Keratinocyte (primary cell): ENCODE results near the gene INAVA.

Experiments used
- EZH2 ChIP-seq: IDR thresholded peaks from one replicate; pipeline ENCODE4 v1.6.1; 2012; ENCODE audit warnings: inconsistent platforms, mild to moderate bottlenecking, low read length, moderate library complexity
- TF ChIP-seq, protein P1 (sequence below), 3 experiments: IDR thresholded peaks in 1 of 3; conservative IDR thresholded peaks in 1 of 3; optimal IDR thresholded peaks in 1 of 3; 2 replicates in 2 of 3; 3 replicates in 1 of 3; pipeline versions ENCODE3 to v1.5.1; 2011; ENCODE audit warnings: low read length in 3 of 3, mild to moderate bottlenecking in 3 of 3, moderate library complexity in 2 of 3, control low read depth in 1 of 3, inconsistent platforms in 1 of 3; ENCODE audit not compliant: insufficient read depth in 2 of 3; ENCODE audit errors: extremely low read depth in 1 of 3

DNA sequence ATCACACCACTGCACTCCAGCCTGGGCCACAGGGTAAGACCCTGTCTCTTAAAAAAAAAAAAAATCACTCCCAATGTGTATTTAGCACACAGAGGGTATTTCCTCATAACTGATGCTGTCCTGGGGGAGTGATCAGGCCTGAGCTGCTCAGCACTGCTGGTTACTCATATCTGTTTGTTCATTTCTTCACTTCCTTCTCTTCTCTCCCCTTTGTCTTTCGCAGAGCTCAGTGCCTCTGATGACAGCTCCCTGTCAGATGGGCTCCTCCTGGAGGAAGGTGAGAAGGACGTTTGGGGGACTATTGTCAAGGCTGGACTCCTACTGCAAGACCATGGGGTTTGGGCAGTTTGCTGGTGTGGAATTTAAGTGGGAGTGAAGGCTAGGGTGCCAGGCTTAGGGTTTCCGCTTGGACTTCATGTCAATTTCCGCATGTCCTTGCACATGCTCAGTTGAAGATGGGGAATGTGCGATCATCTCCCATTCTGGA is 13.0 kb downstream of the INAVA start:
- TF ChIP-seq, protein P1, sequence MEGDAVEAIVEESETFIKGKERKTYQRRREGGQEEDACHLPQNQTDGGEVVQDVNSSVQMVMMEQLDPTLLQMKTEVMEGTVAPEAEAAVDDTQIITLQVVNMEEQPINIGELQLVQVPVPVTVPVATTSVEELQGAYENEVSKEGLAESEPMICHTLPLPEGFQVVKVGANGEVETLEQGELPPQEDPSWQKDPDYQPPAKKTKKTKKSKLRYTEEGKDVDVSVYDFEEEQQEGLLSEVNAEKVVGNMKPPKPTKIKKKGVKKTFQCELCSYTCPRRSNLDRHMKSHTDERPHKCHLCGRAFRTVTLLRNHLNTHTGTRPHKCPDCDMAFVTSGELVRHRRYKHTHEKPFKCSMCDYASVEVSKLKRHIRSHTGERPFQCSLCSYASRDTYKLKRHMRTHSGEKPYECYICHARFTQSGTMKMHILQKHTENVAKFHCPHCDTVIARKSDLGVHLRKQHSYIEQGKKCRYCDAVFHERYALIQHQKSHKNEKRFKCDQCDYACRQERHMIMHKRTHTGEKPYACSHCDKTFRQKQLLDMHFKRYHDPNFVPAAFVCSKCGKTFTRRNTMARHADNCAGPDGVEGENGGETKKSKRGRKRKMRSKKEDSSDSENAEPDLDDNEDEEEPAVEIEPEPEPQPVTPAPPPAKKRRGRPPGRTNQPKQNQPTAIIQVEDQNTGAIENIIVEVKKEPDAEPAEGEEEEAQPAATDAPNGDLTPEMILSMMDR (optimal IDR thresholded peaks at IDR 0.05 in 1 of 3, IDR thresholded peaks at IDR 0.05 in 1 of 3, conservative IDR thresholded peaks at IDR 0.05 in 1 of 3; ENCODE audit: extremely low read depth in 1 of 3, insufficient read depth in 2 of 3, low read length in 3 of 3): no peak
- TF ChIP-seq EZH2: no peak
